Liver (tissue), 9 donors: ENCODE data around the gene CLINT1. TPM values are rescaled to one million over a fixed set of nuclear protein-coding genes. Genes with fewer than 3 reads are reported as not detected.

Source experiments
- DNase-seq: peaks from one replicate; pipeline ENCODE4 v3.0.0-alpha.2; 2017; ENCODE audit warnings: low spot score
- H3K27ac ChIP-seq, 2 donors: one replicate each; pipeline ENCODE4 v1.7.0; 2013; ENCODE audit warnings: inconsistent platforms in 2 of 2, low read length in 2 of 2, control low read depth in 1 of 2, low read depth in 1 of 2, mild to moderate bottlenecking in 1 of 2
- H3K27me3 ChIP-seq, 4 donors: one replicate each; pipeline versions ENCODE4 v1.6.1 to v1.7.0; 2013; ENCODE audit warnings: low read length in 3 of 4, inconsistent platforms in 1 of 4, mild to moderate bottlenecking in 1 of 4, moderate library complexity in 1 of 4; ENCODE audit not compliant: control insufficient read depth in 4 of 4, insufficient read depth in 4 of 4
- H3K36me3 ChIP-seq, 4 donors: one replicate each; pipeline versions ENCODE4 v1.6.1 to v1.7.0; 2013; ENCODE audit warnings: low read length in 3 of 4, mild to moderate bottlenecking in 3 of 4, low read depth in 1 of 4, moderate library complexity in 1 of 4; ENCODE audit not compliant: control insufficient read depth in 4 of 4, insufficient read depth in 3 of 4
- H3K4me1 ChIP-seq, 4 donors: one replicate each; pipeline versions ENCODE4 v1.6.1 to v1.7.0; 2013; ENCODE audit warnings: low read length in 3 of 4, mild to moderate bottlenecking in 3 of 4, moderate library complexity in 1 of 4; ENCODE audit not compliant: control insufficient read depth in 4 of 4, insufficient read depth in 4 of 4
- H3K4me3 ChIP-seq, 3 donors: one replicate each; pipeline versions ENCODE4 v1.6.1 to v1.7.0; 2013; ENCODE audit warnings: low read length in 3 of 3, control low read depth in 1 of 3, low read depth in 1 of 3, mild to moderate bottlenecking in 1 of 3
- H3K9ac ChIP-seq, 2 donors: one replicate each; pipeline ENCODE4 v1.7.0; 2013; ENCODE audit warnings: low read length in 2 of 2, mild to moderate bottlenecking in 2 of 2, moderate library complexity in 2 of 2, control low read depth in 1 of 2, low read depth in 1 of 2
- H3K9me3 ChIP-seq, 4 donors: one replicate each; pipeline versions ENCODE4 v1.6.1 to v1.7.0; 2013; ENCODE audit warnings: low read length in 3 of 4; ENCODE audit not compliant: control insufficient read depth in 4 of 4
- FOXA1 ChIP-seq: IDR thresholded peaks from 2 replicates; pipeline ENCODE4 v1.6.1; 2016; ENCODE audit warnings: antibody characterized with exemption
- FOXA2 ChIP-seq: IDR thresholded peaks from 2 replicates; pipeline ENCODE4 v1.6.1; 2016; ENCODE audit warnings: antibody characterized with exemption
- GABPA ChIP-seq, 2 donors: IDR thresholded peaks in 1 of 2; conservative IDR thresholded peaks in 1 of 2; 2 replicates each; pipeline ENCODE4 v1.6.1; 2016; ENCODE audit warnings: antibody characterized with exemption in 2 of 2, mild to moderate bottlenecking in 1 of 2, moderate library complexity in 1 of 2
- HNF4A ChIP-seq, 2 donors: conservative IDR thresholded peaks; 2 replicates each; pipeline ENCODE4 v1.6.1; 2016; ENCODE audit warnings: antibody characterized with exemption in 2 of 2, mild to moderate bottlenecking in 2 of 2
- JUND ChIP-seq, 2 donors: IDR thresholded peaks; 2 replicates each; pipeline ENCODE4 v1.6.1; 2016; ENCODE audit warnings: antibody characterized with exemption in 2 of 2
- MAX ChIP-seq: IDR thresholded peaks from 2 replicates; pipeline ENCODE4 v1.6.1; 2016; ENCODE audit warnings: antibody characterized with exemption
- NR2F2 ChIP-seq: IDR thresholded peaks from 2 replicates; pipeline ENCODE4 v1.6.1; 2016; ENCODE audit warnings: antibody characterized with exemption
- RAD21 ChIP-seq, 2 donors: IDR thresholded peaks; 2 replicates each; pipeline ENCODE4 v1.6.1; 2016; ENCODE audit warnings: antibody characterized with exemption in 2 of 2, mild to moderate bottlenecking in 2 of 2
- REST ChIP-seq: IDR thresholded peaks from 2 replicates; pipeline ENCODE4 v1.6.1; 2016; ENCODE audit warnings: antibody characterized with exemption, mild to moderate bottlenecking
- RXRA ChIP-seq, 2 donors: IDR thresholded peaks; 2 replicates each; pipeline ENCODE4 v1.6.1; 2017 to 2018; ENCODE audit warnings: antibody characterized with exemption in 2 of 2, mild to moderate bottlenecking in 1 of 2
- SP1 ChIP-seq: IDR thresholded peaks from 2 replicates; pipeline ENCODE4 v1.6.1; 2018; ENCODE audit warnings: antibody characterized with exemption, mild to moderate bottlenecking
- TAF1 ChIP-seq: conservative IDR thresholded peaks from 2 replicates; pipeline ENCODE4 v1.6.1; 2016; ENCODE audit warnings: antibody characterized with exemption, mild to moderate bottlenecking
- YY1 ChIP-seq: IDR thresholded peaks from 2 replicates; pipeline ENCODE4 v1.6.1; 2016; ENCODE audit warnings: antibody characterized with exemption, mild to moderate bottlenecking
- WGBS: extraction: QIAGEN DNeasy Blood & Tissue Kit; methylation state at CpG from one replicate; pipeline ENCODE4 v1.1.7; 2013; 5-methylcytosine and 5-hydroxymethylcytosine counted together
- polyA plus RNA-seq, 2 donors: library from polyadenylated mRNA; stranded (reverse) in 1 of 2; unstranded in 1 of 2; fragments of 200-250 nt in 1 of 2; fragments of >200 nt in 1 of 2; fragmentation: Nextera tagmentation in 1 of 2; extraction: Ambion mirVana in 1 of 2; gene quantifications; one replicate each; pipeline versions ENCODE4 v1.2.1 to v1.2.3, GENCODE V29; 2013 to 2015
- total RNA-seq, 2 donors: library from RNA; depleted of rRNA; stranded (reverse); fragments of >200 nt; gene quantifications; one replicate each; pipeline ENCODE4 v1.2.3, GENCODE V29; 2014
- TF ChIP-seq, protein P1 (sequence below): IDR thresholded peaks from 2 replicates; pipeline ENCODE4 v1.6.1; 2016; ENCODE audit warnings: antibody characterized with exemption
- donor health status: healthy.
- donor health status: healthy.
- donor health status: healthy.
- donor health status: healthy.
- donor health status: healthy.

Gene CLINT1
- total and polyA plus RNA-seq, 4 donors: 34.8 to 115 (median 68.3) TPM

GRCh38 chr5:157766442-157766841, 92.5 kb downstream of the CLINT1 start:
- no peak overlapping the region for H3K27ac ChIP-seq
- TF ChIP-seq SP1 (no peak), RXRA (IDR thresholded peaks at IDR 0.05) (no peak), RAD21 (IDR thresholded peaks at IDR 0.05) (no peak), TAF1 (no peak), YY1 (no peak), FOXA2 (no peak), FOXA1 (no peak), HNF4A (conservative IDR thresholded peaks at IDR 0.05) (no peak), NR2F2 (no peak), MAX (no peak), JUND (IDR thresholded peaks at IDR 0.05) (no peak), GABPA (IDR thresholded peaks at IDR 0.05 in 1 of 2, conservative IDR thresholded peaks at IDR 0.05 in 1 of 2) (no peak)
- TF ChIP-seq, protein P1, sequence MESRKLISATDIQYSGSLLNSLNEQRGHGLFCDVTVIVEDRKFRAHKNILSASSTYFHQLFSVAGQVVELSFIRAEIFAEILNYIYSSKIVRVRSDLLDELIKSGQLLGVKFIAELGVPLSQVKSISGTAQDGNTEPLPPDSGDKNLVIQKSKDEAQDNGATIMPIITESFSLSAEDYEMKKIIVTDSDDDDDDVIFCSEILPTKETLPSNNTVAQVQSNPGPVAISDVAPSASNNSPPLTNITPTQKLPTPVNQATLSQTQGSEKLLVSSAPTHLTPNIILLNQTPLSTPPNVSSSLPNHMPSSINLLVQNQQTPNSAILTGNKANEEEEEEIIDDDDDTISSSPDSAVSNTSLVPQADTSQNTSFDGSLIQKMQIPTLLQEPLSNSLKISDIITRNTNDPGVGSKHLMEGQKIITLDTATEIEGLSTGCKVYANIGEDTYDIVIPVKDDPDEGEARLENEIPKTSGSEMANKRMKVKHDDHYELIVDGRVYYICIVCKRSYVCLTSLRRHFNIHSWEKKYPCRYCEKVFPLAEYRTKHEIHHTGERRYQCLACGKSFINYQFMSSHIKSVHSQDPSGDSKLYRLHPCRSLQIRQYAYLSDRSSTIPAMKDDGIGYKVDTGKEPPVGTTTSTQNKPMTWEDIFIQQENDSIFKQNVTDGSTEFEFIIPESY: no peak
- H3K9ac ChIP-seq: no peak overlapping the region
- 96% methylated on average over 7 of the region's 7 CpGs for WGBS
- peaks cover 0 to 4% (median 0%) of the 10 kb centered on the region in 4 donors for H3K9me3 ChIP-seq
- no peak for DNase-seq
- no peaks in the 10 kb centered on the region for H3K36me3 ChIP-seq
- H3K4me3 ChIP-seq: no peak overlapping the region
- H3K4me1 ChIP-seq: peaks cover 0 to 7% (median 2%) of the 10 kb centered on the region in 4 donors
- H3K27me3 ChIP-seq: no peaks in the 10 kb centered on the region

DNA sequence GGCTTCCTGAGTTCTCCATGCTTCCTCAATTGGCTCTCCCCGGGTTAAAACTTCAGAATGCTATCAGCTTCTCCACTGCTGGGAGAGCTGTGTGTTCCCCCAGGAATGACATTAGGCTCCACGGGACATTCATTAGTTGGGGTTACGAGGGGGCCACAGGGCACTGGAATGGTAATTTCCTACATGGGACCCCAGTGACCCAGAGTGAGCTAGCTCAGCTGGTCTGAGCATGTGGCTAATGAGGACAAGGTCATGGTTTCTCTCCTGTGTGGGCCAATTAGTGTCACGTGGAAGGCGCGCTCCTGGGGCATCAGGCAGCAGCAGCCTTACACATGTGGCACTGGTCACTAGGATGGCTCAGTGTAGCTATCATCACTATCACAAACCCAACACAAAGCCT, 94.4 kb downstream of the CLINT1 start:
- Histone ChIP-seq H3K4me3 (no peak overlapping the region), H3K27ac (no peak overlapping the region), H3K9me3 (no peaks in the 10 kb centered on the region), H3K9ac (no peak overlapping the region), H3K36me3 (no peaks in the 10 kb centered on the region), H3K4me1 (peaks cover 0 to 7% (median 2%) of the 10 kb centered on the region in 4 donors), H3K27me3 (no peaks in the 10 kb centered on the region)
- DNase-seq: no peak
- 91% methylated on average over 6 of the region's 6 CpGs for WGBS
- TF ChIP-seq YY1 (no peak), RXRA (IDR thresholded peaks at IDR 0.05) (no peak), HNF4A (conservative IDR thresholded peaks at IDR 0.05) (no peak), REST (no peak), MAX (no peak), GABPA (IDR thresholded peaks at IDR 0.05 in 1 of 2, conservative IDR thresholded peaks at IDR 0.05 in 1 of 2) (no peak), TAF1 (no peak), FOXA1 (no peak)
